ENCODE results near the gene ERGIC1. TPM values are rescaled to one million over a fixed set of nuclear protein-coding genes. Genes with fewer than 3 reads are reported as not detected.

The ERGIC1 gene
- total and polyA plus RNA-seq, 2 of the 13 experiments (the other 11 are each of a cell fraction or from before 2014, with no cell fraction given): 78.5 to 184 TPM

DNA sequence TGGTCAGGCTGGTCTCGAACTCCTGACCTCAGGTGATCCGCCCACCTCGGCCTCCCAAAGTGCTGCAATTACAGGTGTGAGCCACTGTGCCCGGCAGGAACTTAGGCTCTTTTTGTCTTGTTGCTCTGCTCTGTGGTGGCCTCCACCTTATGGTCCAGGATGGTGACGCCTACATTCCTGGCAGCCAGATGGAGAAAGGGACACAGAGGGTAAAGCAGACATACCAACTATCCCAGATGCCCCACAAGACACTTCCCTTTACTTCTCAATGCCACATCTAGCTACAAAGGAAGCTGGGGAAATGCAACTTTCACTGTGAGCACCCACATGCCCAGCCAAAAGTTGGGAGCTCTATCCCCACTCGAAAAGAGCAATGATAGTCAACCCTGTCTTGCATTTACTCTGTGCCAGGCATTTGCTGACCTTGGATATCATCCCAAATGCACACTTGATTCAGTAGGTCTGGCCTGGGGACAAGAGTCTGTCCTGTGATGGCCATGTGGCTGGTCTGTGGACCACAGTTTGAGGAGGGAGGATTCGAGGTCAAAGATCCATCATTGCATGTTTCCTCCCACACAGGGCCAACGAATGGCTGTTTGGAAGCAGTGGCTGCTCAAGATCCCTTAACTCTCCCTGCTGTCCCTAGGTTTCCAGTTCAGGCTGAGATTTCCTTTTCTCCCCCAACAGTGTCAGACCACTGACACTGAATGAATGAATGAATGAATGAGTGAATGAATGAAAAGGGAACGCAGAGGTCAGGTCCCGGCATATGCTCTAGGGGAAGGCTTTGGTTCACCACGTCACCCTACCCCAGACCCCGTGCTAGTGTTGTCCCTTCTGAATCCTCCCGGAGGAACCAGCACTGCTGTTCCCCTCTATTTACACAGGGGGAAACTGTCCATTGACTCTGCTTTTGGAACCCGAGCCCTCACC lies 1.4 kb upstream of the ERGIC1 start (continued):
- peak; percentile 60; the same call in 1 of the 2 replicates for TF ChIP-seq HDAC2 (CRISPR knock-in tag; IDR thresholded peaks at IDR 0.05)
- TF ChIP-seq, protein P1, sequence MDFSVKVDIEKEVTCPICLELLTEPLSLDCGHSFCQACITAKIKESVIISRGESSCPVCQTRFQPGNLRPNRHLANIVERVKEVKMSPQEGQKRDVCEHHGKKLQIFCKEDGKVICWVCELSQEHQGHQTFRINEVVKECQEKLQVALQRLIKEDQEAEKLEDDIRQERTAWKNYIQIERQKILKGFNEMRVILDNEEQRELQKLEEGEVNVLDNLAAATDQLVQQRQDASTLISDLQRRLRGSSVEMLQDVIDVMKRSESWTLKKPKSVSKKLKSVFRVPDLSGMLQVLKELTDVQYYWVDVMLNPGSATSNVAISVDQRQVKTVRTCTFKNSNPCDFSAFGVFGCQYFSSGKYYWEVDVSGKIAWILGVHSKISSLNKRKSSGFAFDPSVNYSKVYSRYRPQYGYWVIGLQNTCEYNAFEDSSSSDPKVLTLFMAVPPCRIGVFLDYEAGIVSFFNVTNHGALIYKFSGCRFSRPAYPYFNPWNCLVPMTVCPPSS (IDR thresholded peaks at IDR 0.05): no peak
- TF ChIP-seq HNF4A (CRISPR knock-in tag; IDR thresholded peaks at IDR 0.05): peak; percentile 93
- peak; percentile 24; the same call in 1 of the 2 replicates for TF ChIP-seq STAG1 (CRISPR knock-in tag; IDR thresholded peaks at IDR 0.05)

DNA sequence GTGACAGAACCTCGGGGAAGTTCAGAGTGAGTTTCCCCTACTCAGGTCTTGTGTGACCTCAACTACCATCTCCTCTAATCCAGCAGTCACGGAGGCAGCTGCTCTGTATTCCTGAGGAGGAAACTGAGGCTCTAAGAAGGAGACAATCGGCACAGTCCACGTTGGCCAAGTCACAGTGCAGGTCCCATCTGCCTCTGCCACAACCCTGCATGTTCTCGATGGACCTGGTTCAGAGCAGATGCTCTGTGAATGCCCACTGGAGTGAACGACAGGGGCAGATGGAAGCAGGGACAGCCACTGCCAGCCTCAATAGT lies 722 bp upstream of the ERGIC1 start:
- WGBS (ENCODE audit: low lambda C conversion rate): 4% methylated on average over 5 of the region's 6 CpGs
- no TSS peak for BruUV-seq (replicated peaks)
- no peak for FAIRE-seq
- peak overlapping the region; percentile 90 for H3K27ac ChIP-seq (ENCODE audit: extremely low read length, insufficient read depth, low read length)
- peaks cover 0 to 11% of the 10 kb centered on the region in 2 experiments; a peak in 4 of 5 replicates for H3K36me3 ChIP-seq (replicated peaks in 1 of 2; ENCODE audit: control insufficient read depth in 1 of 2, insufficient read depth in 2 of 2, low read length in 2 of 2)
- peaks cover 11% of the 10 kb centered on the region; the same call in 1 of the 2 replicates for H4K20me1 ChIP-seq (ENCODE audit: insufficient read depth, low read length)
- H3K4me2 ChIP-seq (ENCODE audit: low read depth, low read length): peak overlapping the region; percentile 95
- peak; percentile 40 for ATAC-seq
- peaks cover 39% of the 10 kb centered on the region for H3K79me2 ChIP-seq (ENCODE audit: insufficient read depth, low read length)
- in situ Hi-C loops (cut with HindIII; ENCODE audit: extremely low pct_ligation_motif_present, low pct_unique_long_range_greater_than_20kb): no loop called here
- ChIA-PET POLR2A (interaction anchor here (0.8 to 5.6 kb wide), 9 partner anchors 16 to 68 kb away, joined by 3 to 50 read pairs (median 5); partner anchors contain the start of gene DUSP1), CTCF (ENCODE audit: low intra/inter-chr PET ratio, low total read pairs) (no interaction called here)
- peak overlapping the region; percentile 89 for H3K9ac ChIP-seq (ENCODE audit: insufficient read depth, low read depth, low read length)
- no peak for DNase-seq (ENCODE audit: low spot score)
- peak overlapping the region; percentile 83 to 95 (median 86); a peak in 5 of 6 replicates for H3K4me3 ChIP-seq (replicated peaks in 1 of 3; ENCODE audit: insufficient read depth in 1 of 3, low read depth in 2 of 3, low read length in 3 of 3)
- H2AFZ ChIP-seq (ENCODE audit: low read length): no peak overlapping the region
- H3K27me3 ChIP-seq (ENCODE audit: control insufficient read depth in 1 of 2, insufficient read depth in 2 of 2, low read length in 2 of 2): no peaks in the 10 kb centered on the region; a peak in 1 of 5 replicates
- intact Hi-C loops (cut with micrococcal nuclease; ENCODE audit: unreplicated experiment): loop anchor here (1.0 kb wide), 1 partner anchor 56 kb away; no protein-coding TSS in a partner anchor
- H3K4me1 ChIP-seq (ENCODE audit: insufficient read depth, low read length): peaks cover 76% of the 10 kb centered on the region
- no peaks in the 10 kb centered on the region for H3K9me3 ChIP-seq (ENCODE audit: low read length)
- TF ChIP-seq CBFB (CRISPR knock-in tag; IDR thresholded peaks at IDR 0.05) (no peak), POLR2A (IDR thresholded peaks at IDR 0.05; ENCODE audit: insufficient read depth in 1 of 2, low read depth in 2 of 2, low read length in 2 of 2) (0 out of 4 replicates have a peak, but pooled peaks of 1 of the 2 experiments have one; percentile 27), ZC3H4 (CRISPR knock-in tag; IDR thresholded peaks at IDR 0.05; ENCODE audit: borderline replicate concordance) (peak; percentile 88; the same call in 1 of the 2 replicates), ZNF552 (CRISPR knock-in tag; IDR thresholded peaks at IDR 0.05; ENCODE audit: borderline replicate concordance) (no peak), MAZ (IDR thresholded peaks at IDR 0.05; ENCODE audit: borderline replicate concordance, low read depth, low read length) (no peak), MAZ (CRISPR knock-in tag; IDR thresholded peaks at IDR 0.05; ENCODE audit: low read depth) (0 out of 2 replicates have a peak, but pooled peaks have one; percentile 4), ZNF224 (CRISPR knock-in tag; IDR thresholded peaks at IDR 0.05) (no peak), NPAS2 (CRISPR knock-in tag; IDR thresholded peaks at IDR 0.05; ENCODE audit: borderline replicate concordance) (no peak), SCMH1 (CRISPR knock-in tag; IDR thresholded peaks at IDR 0.05; ENCODE audit: borderline replicate concordance) (no peak), SALL2 (CRISPR knock-in tag; IDR thresholded peaks at IDR 0.05) (no peak), ZNF724P (CRISPR knock-in tag; IDR thresholded peaks at IDR 0.05; ENCODE audit: borderline replicate concordance) (no peak), ISL2 (CRISPR knock-in tag; IDR thresholded peaks at IDR 0.05) (no peak), PRMT3 (CRISPR knock-in tag; IDR thresholded peaks at IDR 0.05; ENCODE audit: borderline replicate concordance, low read depth) (peak; percentile 36; the same call in 1 of the 2 replicates), IKZF4 (CRISPR knock-in tag; IDR thresholded peaks at IDR 0.05; ENCODE audit: borderline replicate concordance, low read depth, not compliant biosample characterization) (peak; percentile 3)
- TF ChIP-seq, protein P2, sequence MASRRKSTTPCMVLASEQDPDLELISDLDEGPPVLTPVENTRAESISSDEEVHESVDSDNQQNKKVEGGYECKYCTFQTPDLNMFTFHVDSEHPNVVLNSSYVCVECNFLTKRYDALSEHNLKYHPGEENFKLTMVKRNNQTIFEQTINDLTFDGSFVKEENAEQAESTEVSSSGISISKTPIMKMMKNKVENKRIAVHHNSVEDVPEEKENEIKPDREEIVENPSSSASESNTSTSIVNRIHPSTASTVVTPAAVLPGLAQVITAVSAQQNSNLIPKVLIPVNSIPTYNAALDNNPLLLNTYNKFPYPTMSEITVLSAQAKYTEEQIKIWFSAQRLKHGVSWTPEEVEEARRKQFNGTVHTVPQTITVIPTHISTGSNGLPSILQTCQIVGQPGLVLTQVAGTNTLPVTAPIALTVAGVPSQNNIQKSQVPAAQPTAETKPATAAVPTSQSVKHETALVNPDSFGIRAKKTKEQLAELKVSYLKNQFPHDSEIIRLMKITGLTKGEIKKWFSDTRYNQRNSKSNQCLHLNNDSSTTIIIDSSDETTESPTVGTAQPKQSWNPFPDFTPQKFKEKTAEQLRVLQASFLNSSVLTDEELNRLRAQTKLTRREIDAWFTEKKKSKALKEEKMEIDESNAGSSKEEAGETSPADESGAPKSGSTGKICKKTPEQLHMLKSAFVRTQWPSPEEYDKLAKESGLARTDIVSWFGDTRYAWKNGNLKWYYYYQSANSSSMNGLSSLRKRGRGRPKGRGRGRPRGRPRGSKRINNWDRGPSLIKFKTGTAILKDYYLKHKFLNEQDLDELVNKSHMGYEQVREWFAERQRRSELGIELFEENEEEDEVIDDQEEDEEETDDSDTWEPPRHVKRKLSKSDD (CRISPR knock-in tag; IDR thresholded peaks at IDR 0.05; ENCODE audit: low read depth): no peak
